COLO829 (cell line): Measurements from ENCODE around the gene GAMT.

Experiments used
- DNase-seq: peaks from one replicate; pipeline ENCODE4 v3.0.0; 2012; ENCODE audit warnings: low spot score

GAMT gene

GRCh38 chr19:1399745-1400144, 1.6 kb downstream of the GAMT start:
- DNase-seq = no peak

GRCh38 chr19:1399079-1399478, 2.3 kb downstream of the GAMT start:
- DNase-seq = no peak

GRCh38 chr19:1397838-1398237, 3.5 kb downstream of the GAMT start:
- no peak for DNase-seq

- DNase-seq = no peak
Measured at GRCh38 chr19:1396768-1397679, 4.3 kb downstream of the GAMT start.

- DNase-seq = no peak
Measured at GRCh38 chr19:1396019-1396767, 5.1 kb downstream of the GAMT start.

- DNase-seq = no peak
Measured at GRCh38 chr19:1395194-1396018, 5.9 kb downstream of the GAMT start.

GRCh38 chr19:1394252-1395193, 6.8 kb downstream of the GAMT start:
- DNase-seq = no peak

GRCh38 chr19:1393841-1394240, 7.5 kb downstream of the GAMT start:
- no peak for DNase-seq

- DNase-seq = no peak
Measured at GRCh38 chr19:1392939-1393530, 8.3 kb downstream of the GAMT start.

GRCh38 chr19:1392407-1392806, 8.9 kb downstream of the GAMT start:
- no peak for DNase-seq

- DNase-seq = no peak
Measured at GRCh38 chr19:1390890-1391423, 10.4 kb downstream of the GAMT start.

- no peak for DNase-seq
Measured at GRCh38 chr19:1389033-1389940, 12.1 kb downstream of the GAMT start.

GRCh38 chr19:1388637-1389026, 12.7 kb downstream of the GAMT start:
- no peak for DNase-seq

- no peak for DNase-seq
Measured at GRCh38 chr19:1387684-1388636, 13.4 kb downstream of the GAMT start.

GRCh38 chr19:1386945-1387683, 14.2 kb downstream of the GAMT start:
- DNase-seq = no peak

- DNase-seq = no peak
Measured at GRCh38 chr19:1385816-1386215, 15.5 kb downstream of the GAMT start.

GRCh38 chr19:1384478-1385110, 16.7 kb downstream of the GAMT start:
- no peak for DNase-seq
